Heart left ventricle (tissue), 16 donors: ENCODE measurements around the gene TBX4. TPM values are rescaled to one million over a fixed set of nuclear protein-coding genes. Genes with fewer than 3 reads are reported as not detected.
"Not testable (repeated sequence)": the region's sequence is repeated elsewhere in the genome, so short reads cannot be mapped to it uniquely, and the experiment has no call there.

Experiments
- ATAC-seq, 4 donors: fragments of 200-7000 bp; cut with Tn5 transposase; one replicate each; pipeline ENCODE4 v1.9.1; 2020 to 2022; ENCODE audit warnings: moderate library complexity in 4 of 4, mild to moderate bottlenecking in 3 of 4, moderate number of reproducible peaks in 1 of 4
- DNase-seq, 5 donors: peaks; one replicate each; pipeline ENCODE4 v3.0.0-alpha.2; 2020
- H3K27ac ChIP-seq, 12 donors: fragments of 200-600 bp; sonication (generic) in 4 of 12; one replicate each; pipeline versions ENCODE4 v1.5.0 to v1.8.0; 2016 to 2022; ENCODE audit warnings: mild to moderate bottlenecking in 2 of 12
- H3K27me3 ChIP-seq, 9 donors: fragments of 200-600 bp; sonication (generic) in 2 of 9; one replicate each; pipeline versions ENCODE4 v1.5.1 to v1.8.0; 2016 to 2022; ENCODE audit warnings: mild to moderate bottlenecking in 3 of 9
- H3K36me3 ChIP-seq, 9 donors: fragments of 200-600 bp; sonication (generic) in 2 of 9; one replicate each; pipeline versions ENCODE4 v1.5.0 to v1.8.0; 2018 to 2022; ENCODE audit warnings: mild to moderate bottlenecking in 2 of 9
- H3K4me1 ChIP-seq, 12 donors: fragments of 200-600 bp; sonication (generic) in 4 of 12; one replicate each; pipeline versions ENCODE4 v1.5.0 to v1.8.0; 2016 to 2022; ENCODE audit warnings: mild to moderate bottlenecking in 3 of 12
- H3K4me3 ChIP-seq, 12 donors: fragments of 200-600 bp; sonication (generic) in 4 of 12; one replicate each; pipeline versions ENCODE4 v1.5.0 to v1.8.0; 2017 to 2022; ENCODE audit warnings: mild to moderate bottlenecking in 9 of 12, moderate library complexity in 4 of 12
- H3K9me3 ChIP-seq, 12 donors: fragments of 200-600 bp; sonication (generic) in 4 of 12; one replicate each; pipeline versions ENCODE4 v1.5.0 to v1.8.0; 2016 to 2022; ENCODE audit warnings: mild to moderate bottlenecking in 1 of 12
- CTCF ChIP-seq, 12 donors: fragments of 200-600 bp; sonication (generic) in 4 of 12; IDR thresholded peaks; one replicate each; pipeline versions ENCODE4 v1.5.0 to v1.8.0; 2018 to 2022; ENCODE audit warnings: antibody characterized with exemption in 12 of 12, mild to moderate bottlenecking in 5 of 12
- POLR2A ChIP-seq, 2 donors: fragments of 450-650 bp; IDR thresholded peaks; one replicate each; pipeline ENCODE4 v1.6.1; 2017; ENCODE audit warnings: antibody characterized with exemption in 2 of 2, mild to moderate bottlenecking in 2 of 2, moderate library complexity in 2 of 2
- whole genome bisulfite sequencing, 4 donors: extraction: QIAGEN DNeasy Blood & Tissue Kit in 2 of 4; methylation state at CpG; one replicate each; pipeline versions ENCODE4 v1.1.5 to v1.1.7; 2013 to 2018; 5-methylcytosine and 5-hydroxymethylcytosine counted together
- intact Hi-C, 10 donors: fragments of 100-400 bp; cut with DNase I; formaldehyde crosslinking; loops; one replicate each; pipeline versions ENCODE4 v1.11.1 to v1.14.2; 2022
- polyA plus RNA-seq, 2 donors: library from polyadenylated mRNA; stranded (reverse); fragments of 200-250 nt; gene quantifications; one replicate each; pipeline ENCODE4 v1.2.3, GENCODE V29; 2013
- total RNA-seq, 9 donors: library from RNA; depleted of rRNA in 2 of 9; stranded (reverse); fragments of >200 nt in 2 of 9; fragmentation: NEBNext Ultra II Directional in 3 of 9; extraction: Animal tissue kit (Norgen Biotek cat#: 25700) in 3 of 9; gene quantifications; one replicate each; pipeline versions ENCODE4 v1.1.0 to v1.2.4, GENCODE V29; 2016 to 2023
- donor health status: ischemic (EF 13 %, LVEDD 7.1; RV severe dilation, severe dysfunction).
- donor health status: healthy with polysubstance abuse.
- donor health status: DM: no; HTN: yes; CAD: no.
- donor health status: DM: no; HTN: no; CAD: no.
- donor health status: ischemic (EF 25% LVEDD 6.9; RV normal size, moderate dysfunction).
- donor health status: ischemic (EF 25% LVEDD 5.7; RV mildly dilated, moderate dysfunction).
- donor health status: healthy.
- donor health status: DM: yes; HTN: yes; CAD: no.
- donor health status: ischemic (EF 35%, LVEDD 5.7; RV mildly dilated, moderate dysfunction).
- donor health status: nonischemic (EF 11% LVEDD 7.7; RV severe dilation, severe dysfunction).
- donor health status: DM: yes; HTN: yes; CAD: no.
- donor health status: PGD.
- donor health status: ischemic (EF 29% LVEDD 5.4; RV normal size, mild dysfunction).
- donor health status: nonischemic (EF 23%, LVEDD 6.1; RV moderate dilation, normal function).

TBX4 gene
- total and polyA plus RNA-seq, 11 donors, result 0.07 to 0.29 (median 0.10) TPM; not detected in 7

- intact Hi-C loops, result loop anchor here in 1 of 10 donors (10.0 kb wide), 1 partner anchor 60 kb away; no protein-coding TSS in a partner anchor
- no peaks in the 10 kb centered on the region for H3K4me1 ChIP-seq
- H3K27me3 ChIP-seq, result peaks cover 0 to 32% (median 0%) of the 10 kb centered on the region in 9 donors
- ATAC-seq (no peak), DNase-seq (no peak)
- H3K27ac ChIP-seq, result no peak overlapping the region
- peaks cover 0 to 5% (median 0%) of the 10 kb centered on the region in 12 donors for H3K9me3 ChIP-seq
- no peak for TF ChIP-seq POLR2A (IDR thresholded peaks at IDR 0.05)
- TF ChIP-seq CTCF (IDR thresholded peaks at IDR 0.05), result no peak
- no peak overlapping the region for H3K4me3 ChIP-seq
- WGBS, 4 donors, result 42 to 50% (median 47%) methylated on average over 2 of the region's 2 CpGs
- no peaks in the 10 kb centered on the region for H3K36me3 ChIP-seq
These were observed 52.5 kb downstream of the TBX4 start for GRCh38 chr17:61504697-61505096.

GRCh38 chr17:61505846-61506627 lies 53.8 kb downstream of the TBX4 start:
- TF ChIP-seq CTCF (IDR thresholded peaks at IDR 0.05) (no peak), POLR2A (IDR thresholded peaks at IDR 0.05) (no peak)
- no peak for DNase-seq
- Histone ChIP-seq H3K27ac (no peak overlapping the region), H3K27me3 (peaks cover 0 to 38% (median 0%) of the 10 kb centered on the region in 9 donors), H3K4me1 (no peaks in the 10 kb centered on the region), H3K4me3 (no peak overlapping the region), H3K9me3 (no peaks in the 10 kb centered on the region), H3K36me3 (no peaks in the 10 kb centered on the region)
- 62 to 70% (median 66%) methylated on average over 11 of the region's 11 CpGs for WGBS, 4 donors
- ATAC-seq, result no peak
- intact Hi-C loops, result loop anchor here in 1 of 10 donors (10.0 kb wide), 1 partner anchor 61 kb away; no protein-coding TSS in a partner anchor

GRCh38 chr17:61507383-61508066 lies 55.3 kb downstream of the TBX4 start:
- Histone ChIP-seq H3K27ac (no peak overlapping the region), H3K9me3 (no peaks in the 10 kb centered on the region), H3K27me3 (peaks cover 0 to 28% (median 0%) of the 10 kb centered on the region in 9 donors), H3K4me3 (no peak overlapping the region), H3K4me1 (no peaks in the 10 kb centered on the region), H3K36me3 (no peaks in the 10 kb centered on the region)
- TF ChIP-seq POLR2A (IDR thresholded peaks at IDR 0.05), result no peak
- TF ChIP-seq CTCF (IDR thresholded peaks at IDR 0.05), result no peak
- DNase-seq, result no peak
- WGBS, 4 donors, result 75 to 80% (median 77%) methylated on average over 9 of the region's 9 CpGs
- intact Hi-C loops, result loop anchor here in 1 of 10 donors (10.0 kb wide), 1 partner anchor 63 kb away; no protein-coding TSS in a partner anchor
- ATAC-seq, result no peak

- ATAC-seq, result no peak
- Histone ChIP-seq H3K9me3 (no peaks in the 10 kb centered on the region), H3K4me3 (no peak overlapping the region), H3K36me3 (no peaks in the 10 kb centered on the region), H3K27me3 (peaks cover 0 to 31% (median 0%) of the 10 kb centered on the region in 9 donors), H3K27ac (no peak overlapping the region), H3K4me1 (no peaks in the 10 kb centered on the region)
- WGBS, 4 donors, result 76 to 83% (median 79%) methylated on average over 5 of the region's 5 CpGs
- TF ChIP-seq POLR2A (IDR thresholded peaks at IDR 0.05) (no peak), CTCF (IDR thresholded peaks at IDR 0.05) (no peak)
- intact Hi-C loops, result loop anchor here in 1 of 10 donors (10.0 kb wide), 1 partner anchor 64 kb away; no protein-coding TSS in a partner anchor
- DNase-seq, result no peak
These were observed 56.7 kb downstream of the TBX4 start for GRCh38 chr17:61508912-61509311.

- 88 to 94% (median 91%) methylated on average over 5 of the region's 5 CpGs for WGBS, 4 donors
- not testable (repeated sequence) for H3K9me3 ChIP-seq, H3K27ac ChIP-seq, H3K36me3 ChIP-seq, DNase-seq, ATAC-seq, H3K4me1 ChIP-seq, H3K4me3 ChIP-seq
- peaks cover 0 to 31% (median 0%) of the 10 kb centered on the region in 9 donors for H3K27me3 ChIP-seq
- intact Hi-C loops, result loop anchor here in 1 of 10 donors (10.0 kb wide), 1 partner anchor 65 kb away; no protein-coding TSS in a partner anchor
These were observed 57.2 kb downstream of the TBX4 start for GRCh38 chr17:61509454-61509853.
